Tibial nerve (tissue), 4 donors: ENCODE measurements around the gene CDKN2A.

Experiments used
- EP300 ChIP-seq, 2 donors: sonication (generic); formaldehyde crosslinking; IDR thresholded peaks; one replicate each; pipeline ENCODE4 v1.6.1; 2017; ENCODE audit warnings: antibody characterized with exemption in 2 of 2, mild to moderate bottlenecking in 1 of 2
- POLR2A ChIP-seq, 2 donors: fragments of 450-650 bp; IDR thresholded peaks; one replicate each; pipeline ENCODE4 v1.6.1; 2017; ENCODE audit warnings: antibody characterized with exemption in 2 of 2, mild to moderate bottlenecking in 2 of 2, moderate library complexity in 2 of 2
- TF ChIP-seq, protein P1 (sequence below), 5 experiments: fragments of 200-600 bp in 3 of 5; fragments of 450-650 bp in 2 of 5; sonication (generic) in 3 of 5; IDR thresholded peaks; one replicate each; pipeline ENCODE4 v1.5.1; 2016 to 2019; ENCODE audit warnings: antibody characterized with exemption in 5 of 5, mild to moderate bottlenecking in 3 of 5, moderate library complexity in 2 of 5

DNA sequence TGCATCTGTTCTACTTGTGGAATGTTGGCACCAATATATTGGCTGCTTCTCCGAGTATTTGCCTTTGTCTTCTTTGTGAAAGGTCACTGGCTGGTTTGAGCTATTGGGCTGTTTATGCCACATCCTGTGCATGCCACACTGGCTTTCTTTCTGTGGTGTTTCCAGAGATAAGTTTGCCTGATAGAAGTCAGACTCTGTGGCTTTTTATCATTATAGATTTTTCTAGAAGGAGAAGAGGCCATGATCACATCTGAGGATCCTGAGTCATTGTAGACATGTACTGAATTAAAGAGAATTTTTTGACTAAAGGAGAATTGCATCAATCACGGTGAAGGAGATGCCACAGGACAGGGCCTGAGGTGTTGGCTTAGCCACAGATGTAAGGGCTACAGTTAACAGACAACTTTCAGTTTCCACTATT, 41.4 kb upstream of the CDKN2A start:
- TF ChIP-seq EP300 (IDR thresholded peaks at IDR 0.05) (no peak), POLR2A (IDR thresholded peaks at IDR 0.05) (no peak)
- TF ChIP-seq, protein P1, sequence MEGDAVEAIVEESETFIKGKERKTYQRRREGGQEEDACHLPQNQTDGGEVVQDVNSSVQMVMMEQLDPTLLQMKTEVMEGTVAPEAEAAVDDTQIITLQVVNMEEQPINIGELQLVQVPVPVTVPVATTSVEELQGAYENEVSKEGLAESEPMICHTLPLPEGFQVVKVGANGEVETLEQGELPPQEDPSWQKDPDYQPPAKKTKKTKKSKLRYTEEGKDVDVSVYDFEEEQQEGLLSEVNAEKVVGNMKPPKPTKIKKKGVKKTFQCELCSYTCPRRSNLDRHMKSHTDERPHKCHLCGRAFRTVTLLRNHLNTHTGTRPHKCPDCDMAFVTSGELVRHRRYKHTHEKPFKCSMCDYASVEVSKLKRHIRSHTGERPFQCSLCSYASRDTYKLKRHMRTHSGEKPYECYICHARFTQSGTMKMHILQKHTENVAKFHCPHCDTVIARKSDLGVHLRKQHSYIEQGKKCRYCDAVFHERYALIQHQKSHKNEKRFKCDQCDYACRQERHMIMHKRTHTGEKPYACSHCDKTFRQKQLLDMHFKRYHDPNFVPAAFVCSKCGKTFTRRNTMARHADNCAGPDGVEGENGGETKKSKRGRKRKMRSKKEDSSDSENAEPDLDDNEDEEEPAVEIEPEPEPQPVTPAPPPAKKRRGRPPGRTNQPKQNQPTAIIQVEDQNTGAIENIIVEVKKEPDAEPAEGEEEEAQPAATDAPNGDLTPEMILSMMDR (IDR thresholded peaks at IDR 0.05) = no peak
